ENCODE results near the gene TMEM59L. TPM values are rescaled to one million over a fixed set of nuclear protein-coding genes. Genes with fewer than 3 reads are reported as not detected.
A peak's percentile ranks its signal among the peaks of the same experiment; 100 is the strongest.

Gene TMEM59L
- total RNA-seq, 1 donor from 2014 or later: 1.8 TPM

- DNase-seq: no peak
Observed at GRCh38 chr19:18637673-18638630, 25.3 kb downstream of the TMEM59L start.

GRCh38 chr19:18639706-18640243 is 27.1 kb downstream of the TMEM59L start:
- DNase-seq: no peak

GRCh38 chr19:18644196-18645034 is 31.7 kb downstream of the TMEM59L start:
- DNase-seq: no peak

GRCh38 chr19:18645035-18645511 is 32.4 kb downstream of the TMEM59L start:
- no peak for DNase-seq

- no peak for DNase-seq
Observed at GRCh38 chr19:18646535-18647370, 34.1 kb downstream of the TMEM59L start.

- DNase-seq: no peak
Observed at GRCh38 chr19:18647371-18647767, 34.7 kb downstream of the TMEM59L start.

GRCh38 chr19:18647807-18648206 is 35.1 kb downstream of the TMEM59L start:
- DNase-seq: no peak

- peak; percentile 13 for DNase-seq
Observed at GRCh38 chr19:18648973-18649315, 36.3 kb downstream of the TMEM59L start.

- peak; percentile 68 for DNase-seq
Observed at GRCh38 chr19:18649371-18650020, 36.8 kb downstream of the TMEM59L start.

- no peak for DNase-seq
Observed at GRCh38 chr19:18650021-18650390, 37.3 kb downstream of the TMEM59L start.

GRCh38 chr19:18650468-18651041 is 37.9 kb downstream of the TMEM59L start:
- no peak for DNase-seq

GRCh38 chr19:18651300-18651699 is 38.6 kb downstream of the TMEM59L start:
- no peak for DNase-seq

- no peak for DNase-seq
Observed at GRCh38 chr19:18651733-18652132, 39.1 kb downstream of the TMEM59L start.

GRCh38 chr19:18653853-18654252 is 41.2 kb downstream of the TMEM59L start:
- no peak for DNase-seq

GRCh38 chr19:18654469-18654868 is 41.8 kb downstream of the TMEM59L start:
- no peak for DNase-seq

GRCh38 chr19:18655173-18655844 is 42.6 kb downstream of the TMEM59L start:
- no peak for DNase-seq

- DNase-seq: no peak
Observed at GRCh38 chr19:18656337-18657086, 43.8 kb downstream of the TMEM59L start.

GRCh38 chr19:18657590-18658365 is 45.1 kb downstream of the TMEM59L start:
- DNase-seq: no peak

- DNase-seq: no peak
Observed at GRCh38 chr19:18658366-18658855, 45.7 kb downstream of the TMEM59L start.
